AML-193 (cell line): ENCODE measurements around the gene PFN3.

ENCODE experiments used
- DNase-seq, 2 experiments: peaks; one replicate each; lab custom pipeline; 2025; lab: John Stamatoyannopoulos, UW

The PFN3 gene

DNA sequence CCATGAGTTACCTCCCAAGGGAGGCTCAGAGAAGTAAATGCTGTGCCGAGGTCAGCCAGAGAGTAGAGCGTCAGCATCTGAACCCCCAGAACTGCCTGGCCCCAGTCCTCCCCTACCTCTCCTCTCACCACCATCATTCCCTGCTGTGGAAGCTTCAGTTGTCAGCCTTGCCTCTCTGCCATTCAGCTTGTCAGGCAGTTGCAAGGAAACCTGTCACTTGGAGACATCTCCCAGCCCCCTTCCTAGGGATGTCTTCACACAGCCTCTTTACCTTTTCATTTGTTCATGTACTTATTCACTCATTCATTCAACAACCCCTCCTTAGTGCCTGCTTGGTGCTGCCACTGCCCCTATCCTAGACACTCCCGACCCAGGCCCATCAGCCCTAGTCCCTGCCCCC, 40.6 kb downstream of the PFN3 start:
- no peak for DNase-seq

DNA sequence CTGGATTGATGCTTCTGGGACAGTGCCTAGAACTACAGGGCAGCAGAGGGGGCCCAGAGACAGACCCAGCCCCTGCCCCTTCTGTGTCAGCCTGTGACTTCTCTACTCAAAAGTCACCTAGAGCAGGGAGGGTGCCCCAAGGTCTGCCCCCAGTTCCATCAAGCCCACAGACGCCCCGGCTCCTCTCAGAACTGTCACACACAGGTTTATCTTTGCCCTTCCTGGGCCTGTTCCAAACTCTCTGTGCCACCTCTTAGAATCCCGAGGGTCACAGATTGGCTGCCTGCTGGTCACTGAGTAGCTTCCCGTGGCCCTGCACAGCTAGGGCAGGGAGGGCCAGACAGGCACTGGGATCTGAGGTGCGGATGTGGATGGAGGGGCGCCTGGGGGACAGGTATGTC, 41.0 kb downstream of the PFN3 start:
- no peak for DNase-seq

DNA sequence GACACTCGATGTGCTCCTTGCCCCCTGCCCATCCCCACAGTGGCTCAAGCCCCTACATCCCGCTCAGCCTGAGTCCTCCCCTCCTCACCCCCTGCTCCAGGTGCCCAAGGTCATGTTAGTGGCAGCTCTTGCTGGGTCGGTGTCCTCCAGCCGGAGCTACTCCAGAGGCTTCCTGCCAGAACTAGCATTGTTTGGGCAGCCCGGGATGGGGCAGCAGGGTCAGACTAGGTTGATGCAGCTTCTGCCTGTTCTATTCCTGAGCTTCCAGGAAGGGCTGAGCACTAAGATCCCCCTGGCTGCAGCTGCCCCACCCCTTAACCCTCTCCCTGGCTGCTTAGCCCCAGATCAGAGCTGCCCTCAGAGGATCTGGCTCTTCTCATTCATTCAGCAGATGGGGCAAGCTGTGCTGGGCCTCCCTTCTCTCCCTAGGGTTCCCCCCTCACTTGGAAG, 42.1 kb downstream of the PFN3 start:
- no peak for DNase-seq

DNA sequence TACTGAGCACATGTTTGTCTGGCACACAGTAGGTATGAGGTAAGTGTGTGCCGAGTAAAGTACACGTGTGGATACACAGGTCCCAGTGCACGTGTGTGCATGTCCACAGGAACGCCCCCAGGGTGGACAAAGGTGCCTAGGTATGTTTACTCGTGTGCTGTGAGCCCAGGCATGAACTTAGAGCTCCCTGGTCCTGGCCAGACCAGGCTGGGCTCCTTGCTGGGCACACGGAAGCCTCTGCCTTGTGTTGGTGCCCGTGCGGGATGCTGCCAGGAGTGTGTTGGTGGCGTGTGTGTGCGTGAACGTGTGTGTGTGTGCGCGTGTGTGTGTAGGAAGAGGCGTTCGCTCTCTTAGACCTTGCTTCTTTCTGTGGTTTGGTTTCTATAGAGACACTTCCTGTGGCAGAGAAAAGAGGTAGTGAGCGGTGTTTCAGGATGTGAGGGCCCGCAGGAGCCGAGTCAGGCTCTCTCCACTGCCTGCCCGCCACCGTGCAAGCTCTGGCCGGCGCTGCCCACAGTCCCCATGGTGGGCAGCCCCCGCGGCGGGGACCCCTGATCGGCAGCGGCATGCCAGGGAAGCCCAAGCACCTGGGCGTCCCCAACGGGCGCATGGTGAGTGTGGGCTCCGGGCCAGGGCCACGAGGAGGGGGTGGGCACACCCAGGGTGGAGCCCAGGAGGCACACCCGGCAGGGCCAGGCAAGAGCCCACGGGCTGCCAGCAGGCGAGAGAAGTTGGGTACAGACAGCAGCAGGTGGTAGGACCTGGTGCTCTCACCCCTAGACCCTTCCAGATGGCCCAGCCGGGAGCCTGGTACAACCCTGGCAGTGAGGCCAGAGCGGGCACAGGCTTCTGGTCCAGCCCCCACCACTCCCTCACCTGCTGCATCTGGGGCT, 42.8 kb downstream of the PFN3 start, which contains the start of gene RGS14:
TSS of gene RGS14 (plus strand) at position 466 of the 893 bp plus-strand sequence. CDS start at position 567, 101 bp downstream.
- DNase-seq: peak; percentile 92 to 96

DNA sequence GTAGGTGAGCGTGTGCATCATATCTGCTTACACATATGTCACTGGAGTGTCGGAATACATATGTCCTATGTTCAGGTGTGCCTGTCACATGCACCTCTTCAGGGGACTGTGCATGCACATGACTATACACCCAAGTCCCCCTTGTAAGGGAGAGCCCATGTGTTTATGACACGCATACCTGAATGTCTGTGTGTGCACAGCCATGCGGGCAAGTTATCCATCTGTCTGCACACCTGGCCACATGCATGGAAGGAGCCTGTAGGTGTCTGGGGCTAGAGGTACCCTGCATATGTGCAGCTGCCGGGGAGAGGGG, 43.4 kb downstream of the PFN3 start:
- DNase-seq: no peak

DNA sequence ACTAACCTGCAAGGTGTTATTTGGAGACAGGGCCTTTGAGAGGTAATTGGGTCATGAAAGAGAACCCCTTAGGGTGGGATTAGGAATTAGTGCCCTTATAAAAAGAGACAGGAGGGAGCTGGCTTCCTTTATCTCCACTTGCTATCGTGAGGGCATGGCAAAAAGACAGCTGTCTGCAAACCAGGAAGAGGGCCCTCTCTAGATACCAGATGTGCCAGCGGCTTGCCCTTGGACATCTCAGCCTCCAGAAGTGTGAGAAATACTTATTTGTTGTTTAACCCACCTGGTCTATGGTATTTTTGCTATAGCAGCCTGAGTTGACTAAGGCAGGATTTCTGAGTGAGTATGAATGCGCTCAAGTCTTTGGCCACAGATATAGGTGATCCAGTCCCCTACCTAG, 43.7 kb downstream of the PFN3 start:
- no peak for DNase-seq

DNA sequence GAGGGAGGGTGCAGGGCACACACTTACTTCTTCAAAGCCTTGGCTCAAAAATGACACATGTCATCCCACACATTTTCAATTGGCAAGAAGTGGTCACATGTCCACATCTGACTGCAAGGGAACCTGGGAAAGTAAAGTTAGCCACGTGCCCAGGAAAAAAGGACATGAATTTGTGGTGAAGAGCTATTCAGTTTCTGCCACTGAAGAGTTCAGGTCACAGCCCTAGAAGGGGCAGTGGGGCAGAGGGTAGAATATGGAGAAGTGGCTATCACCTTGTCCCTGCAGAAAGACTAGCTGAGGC, 44.6 kb downstream of the PFN3 start:
- DNase-seq: no peak

DNA sequence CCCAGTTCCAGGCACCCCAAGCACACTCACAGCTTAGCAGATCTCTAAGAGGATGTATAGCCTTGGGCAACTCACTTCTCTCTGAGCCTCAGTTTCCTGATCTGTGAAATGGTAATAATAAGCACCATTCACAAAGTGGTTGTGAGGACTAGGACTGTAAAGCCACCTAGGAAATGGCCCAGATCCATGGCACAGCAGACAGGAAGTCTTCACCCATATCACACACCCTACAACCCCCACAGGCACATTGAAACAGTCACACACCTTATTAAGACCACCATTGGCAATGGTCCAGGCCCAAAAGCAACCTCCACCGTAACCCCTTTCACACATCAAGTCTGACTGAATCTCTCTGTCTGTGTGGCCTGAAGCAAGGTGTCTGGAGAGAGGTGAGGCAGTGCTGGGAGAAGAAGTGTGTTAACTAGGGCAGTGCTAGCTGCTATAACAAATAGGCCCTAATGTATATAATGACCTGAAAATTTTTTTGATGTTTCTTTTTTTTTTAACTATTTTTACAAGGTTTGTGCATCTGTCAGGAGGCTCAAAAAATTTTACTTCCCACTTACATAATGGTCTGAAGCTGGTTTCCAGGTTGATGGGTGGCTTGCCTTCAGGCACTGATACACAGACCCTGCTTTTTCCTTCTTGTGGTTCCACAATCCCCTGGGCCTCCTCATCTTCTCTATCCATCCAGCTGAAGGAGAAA, 45.1 kb downstream of the PFN3 start:
- DNase-seq: no peak

DNA sequence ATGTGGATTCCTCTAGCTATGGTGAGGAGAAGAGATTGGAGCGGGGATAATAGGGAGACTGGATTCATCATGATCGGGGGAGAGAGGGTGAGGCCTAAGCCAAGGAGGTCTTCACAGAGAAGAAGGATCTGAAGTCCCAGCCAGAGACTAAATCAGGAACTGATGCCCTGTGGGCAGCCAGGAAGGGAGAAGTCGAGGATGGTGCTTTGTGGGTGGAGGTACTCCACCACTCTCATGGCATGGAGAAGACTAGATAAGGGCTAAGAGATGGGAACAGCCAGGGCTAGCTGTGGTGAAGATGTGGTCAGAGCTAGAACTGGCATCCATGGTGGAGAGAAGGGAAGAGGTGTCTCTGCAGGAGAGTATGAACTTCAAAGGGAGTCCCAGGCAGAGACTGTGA, 45.8 kb downstream of the PFN3 start:
- DNase-seq: no peak

DNA sequence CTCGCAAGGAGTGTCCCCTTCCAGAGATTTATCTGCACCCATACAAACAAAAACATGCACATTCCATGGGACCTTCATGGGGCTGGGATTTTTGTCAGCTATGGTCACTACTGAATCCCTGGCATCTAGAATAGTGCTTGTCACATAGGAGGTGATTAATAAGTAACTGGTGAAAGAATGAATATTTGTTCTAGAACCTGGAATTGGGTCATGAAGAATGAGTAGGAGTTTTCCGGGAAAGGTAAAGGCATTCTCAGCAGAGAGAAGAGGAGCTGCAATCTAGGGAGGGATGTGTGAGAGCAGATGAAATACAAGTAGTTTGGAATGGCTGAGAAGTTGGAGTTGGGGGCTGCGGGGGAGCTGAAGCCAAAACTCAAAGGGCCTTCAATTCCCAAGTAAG, 46.2 kb downstream of the PFN3 start:
- DNase-seq: no peak

DNA sequence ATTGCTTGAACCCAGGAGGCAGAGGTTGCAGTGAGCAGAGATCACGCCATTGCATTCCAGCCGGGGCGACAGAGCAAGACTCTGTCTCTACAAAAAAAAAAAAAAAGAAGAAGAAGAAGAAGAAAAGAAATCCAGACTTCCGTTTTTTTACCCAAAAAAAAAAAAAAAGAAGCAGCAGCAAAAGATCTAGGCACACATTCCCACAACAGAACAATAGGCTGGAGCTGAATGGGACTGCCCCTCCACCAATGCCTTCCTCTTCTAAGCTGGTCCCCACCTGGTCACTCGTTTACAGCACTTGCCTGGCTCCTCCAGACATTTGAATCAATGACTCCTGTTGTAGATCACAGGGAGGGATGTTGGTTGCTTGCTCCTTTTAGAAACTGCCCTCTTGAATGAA, 47.4 kb downstream of the PFN3 start:
- DNase-seq: peak; percentile 5 to 11

DNA sequence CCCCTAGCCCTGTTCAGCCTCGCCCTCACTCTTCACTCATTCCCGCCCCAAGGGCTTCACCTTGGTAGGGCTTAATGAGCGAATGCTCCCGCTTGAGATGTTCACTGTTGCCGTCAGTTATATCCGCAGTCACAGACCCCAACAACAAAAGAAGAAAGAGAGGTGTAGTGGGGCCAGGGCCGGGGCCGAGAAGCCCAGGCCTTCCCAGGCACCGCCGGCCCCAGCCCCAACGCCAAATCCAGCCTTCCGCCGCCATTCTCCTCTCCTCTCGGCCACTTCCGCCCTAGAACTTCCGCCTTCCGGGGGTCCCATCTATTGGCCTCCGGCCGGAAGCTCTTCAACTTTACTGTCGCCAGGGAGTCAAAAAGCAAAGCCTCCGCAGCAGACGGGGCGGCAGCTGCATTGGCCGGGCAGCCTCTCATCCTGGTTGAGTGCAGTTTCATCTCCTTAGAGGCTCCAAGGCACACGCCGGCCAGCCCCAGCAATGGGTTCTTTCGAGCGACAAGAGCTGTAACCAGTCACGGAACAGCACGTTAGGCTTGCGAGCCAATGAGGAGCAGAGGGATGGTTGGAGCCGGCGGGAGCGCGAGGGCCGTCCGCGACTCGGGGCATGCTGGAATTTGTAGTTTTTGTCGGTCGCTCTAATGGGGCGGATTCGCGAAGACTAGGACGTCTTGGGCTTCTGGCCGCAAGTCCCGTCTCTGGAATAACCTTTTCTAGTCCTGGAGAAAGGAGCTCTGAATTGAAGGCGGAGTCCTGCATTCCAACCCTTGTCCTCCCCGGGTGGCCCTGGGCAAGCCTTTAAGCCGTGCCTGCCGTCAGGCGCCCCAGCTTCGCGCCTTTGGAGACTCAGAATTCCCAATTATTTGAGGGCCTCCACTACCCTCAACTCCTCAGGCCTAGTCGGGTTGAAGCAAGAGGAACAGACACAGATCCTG, 48.8 kb downstream of the PFN3 start, which contains the start of gene LMAN2:
TSS of gene LMAN2 (minus strand) at position 277 of the 938 bp plus-strand sequence. CDS start at position 256, 21 bp downstream.
- DNase-seq: peak; percentile 96 to 97

DNA sequence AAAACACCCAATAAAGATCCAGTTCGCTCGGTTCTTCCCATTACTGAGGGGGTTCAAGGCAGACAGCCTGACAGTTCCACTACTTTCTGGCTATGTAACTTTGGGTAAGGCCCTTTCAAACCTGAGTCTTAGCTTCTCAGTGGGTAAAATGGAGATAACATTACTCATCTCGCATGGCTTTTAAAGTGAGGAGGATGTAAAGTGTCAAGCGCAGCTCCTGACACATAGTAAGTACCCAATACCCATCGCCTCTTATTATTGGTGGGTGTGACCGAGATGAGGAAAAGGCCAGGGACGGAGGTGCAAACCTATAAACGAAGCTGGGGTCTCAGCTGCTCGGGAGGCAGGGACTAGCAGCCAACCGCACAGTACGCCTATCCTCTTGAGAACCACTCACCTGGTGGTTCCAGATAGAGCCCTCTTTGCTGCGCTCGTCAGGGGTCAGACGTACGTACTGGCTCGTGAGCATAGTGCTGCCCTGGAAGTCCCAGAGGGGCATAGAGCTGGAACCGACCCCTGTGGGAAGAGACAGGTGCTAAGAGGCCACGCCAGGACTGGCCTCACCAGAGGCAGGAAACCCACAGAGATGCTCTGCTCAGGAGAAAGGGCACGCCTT, 49.6 kb downstream of the PFN3 start:
- no peak for DNase-seq
